Neutrophil (primary cell): ENCODE results near the gene A4GNT.

Experiments
- H3K27ac ChIP-seq: fragments of 200-600 bp; sonication (generic); 2 replicates; pipeline ENCODE4 v1.5.1; 2016; ENCODE audit warnings: mild to moderate bottlenecking, moderate library complexity
- H3K27me3 ChIP-seq: fragments of 200-600 bp; sonication (generic); 2 replicates; pipeline ENCODE4 v1.6.0; 2016; ENCODE audit warnings: mild to moderate bottlenecking
- H3K36me3 ChIP-seq: fragments of 200-600 bp; sonication (generic); 2 replicates; pipeline ENCODE4 v1.5.1; 2017
- H3K4me1 ChIP-seq, 2 experiments: fragments of 200-600 bp in 1 of 2; sonication (generic) in 1 of 2; 1 replicate in 1 of 2; 2 replicates in 1 of 2; pipeline versions ENCODE4 v1.5.1 to v1.6.1; 2013 to 2016; ENCODE audit warnings: low read depth in 1 of 2, low read length in 1 of 2, mild to moderate bottlenecking in 1 of 2, moderate library complexity in 1 of 2; ENCODE audit not compliant: control insufficient read depth in 1 of 2, insufficient read depth in 1 of 2
- H3K4me3 ChIP-seq, 2 experiments: fragments of 200-600 bp in 1 of 2; sonication (generic) in 1 of 2; 1 replicate in 1 of 2; 2 replicates in 1 of 2; pipeline ENCODE4 v1.5.1; 2013 to 2016; ENCODE audit warnings: low read depth in 1 of 2, low read length in 1 of 2, mild to moderate bottlenecking in 1 of 2, moderate library complexity in 1 of 2
- H3K9me3 ChIP-seq: fragments of 200-600 bp; sonication (generic); 2 replicates; pipeline ENCODE4 v1.5.1; 2016
- CTCF ChIP-seq: fragments of 200-600 bp; sonication (generic); IDR thresholded peaks from 2 replicates; pipeline ENCODE4 v1.5.1; 2016; ENCODE audit warnings: antibody characterized with exemption

The A4GNT gene

GRCh38 chr3:138127636-138128365 lies 4.4 kb downstream of the A4GNT start:
- Histone ChIP-seq H3K4me3 (no peak overlapping the region), H3K36me3 (no peaks in the 10 kb centered on the region), H3K27me3 (no peaks in the 10 kb centered on the region), H3K9me3 (no peaks in the 10 kb centered on the region), H3K4me1 (peaks cover 26 to 30% of the 10 kb centered on the region in 2 experiments), H3K27ac (no peak overlapping the region)
- TF ChIP-seq CTCF, result no peak

GRCh38 chr3:138125548-138126221 lies 6.5 kb downstream of the A4GNT start:
- peaks cover 26 to 30% of the 10 kb centered on the region in 2 experiments for H3K4me1 ChIP-seq
- no peak overlapping the region for H3K4me3 ChIP-seq
- peak overlapping the region; percentile 79 for H3K27ac ChIP-seq
- TF ChIP-seq CTCF, result no peak
- H3K27me3 ChIP-seq, result no peaks in the 10 kb centered on the region
- no peaks in the 10 kb centered on the region for H3K9me3 ChIP-seq
- H3K36me3 ChIP-seq, result no peaks in the 10 kb centered on the region

GRCh38 chr3:138124706-138125355 lies 7.4 kb downstream of the A4GNT start:
- no peaks in the 10 kb centered on the region for H3K9me3 ChIP-seq
- H3K27ac ChIP-seq, result peak overlapping the region; percentile 79
- H3K4me3 ChIP-seq, result no peak overlapping the region
- no peaks in the 10 kb centered on the region for H3K27me3 ChIP-seq
- H3K4me1 ChIP-seq, result peaks cover 33 to 37% of the 10 kb centered on the region in 2 experiments
- no peaks in the 10 kb centered on the region for H3K36me3 ChIP-seq
- no peak for TF ChIP-seq CTCF

- no peaks in the 10 kb centered on the region for H3K27me3 ChIP-seq
- no peak overlapping the region for H3K27ac ChIP-seq
- no peaks in the 10 kb centered on the region for H3K9me3 ChIP-seq
- peaks cover 36% of the 10 kb centered on the region in 2 experiments for H3K4me1 ChIP-seq
- TF ChIP-seq CTCF, result no peak
- H3K4me3 ChIP-seq, result no peak overlapping the region
- no peaks in the 10 kb centered on the region for H3K36me3 ChIP-seq
These were observed 8.0 kb downstream of the A4GNT start for GRCh38 chr3:138124188-138124587.

GRCh38 chr3:138119423-138119766 lies 12.8 kb downstream of the A4GNT start:
- Histone ChIP-seq H3K9me3 (no peaks in the 10 kb centered on the region), H3K4me1 (peaks cover 33% of the 10 kb centered on the region in 2 experiments), H3K27me3 (no peaks in the 10 kb centered on the region), H3K36me3 (no peaks in the 10 kb centered on the region), H3K4me3 (no peak overlapping the region), H3K27ac (no peak overlapping the region)
- no peak for TF ChIP-seq CTCF
